Midbrain (tissue), 1 donor: ENCODE measurements around the gene ASZ1.
A peak's percentile ranks its signal among the peaks of the same experiment; 100 is the strongest.

ENCODE experiments used
- DNase-seq: peaks from one replicate; lab custom pipeline; 2025; lab: John Stamatoyannopoulos, UW

Gene ASZ1

GRCh38 chr7:117401293-117402002, 25.8 kb downstream of the ASZ1 start:
- DNase-seq = no peak

- peak; percentile 26 for DNase-seq
Measured at GRCh38 chr7:117399820-117400422, 27.4 kb downstream of the ASZ1 start.

GRCh38 chr7:117395743-117396142, 31.6 kb downstream of the ASZ1 start:
- no peak for DNase-seq

GRCh38 chr7:117393781-117394180, 33.5 kb downstream of the ASZ1 start:
- DNase-seq = no peak

GRCh38 chr7:117389871-117390270, 37.4 kb downstream of the ASZ1 start:
- DNase-seq = no peak

GRCh38 chr7:117386110-117386706, 41.1 kb downstream of the ASZ1 start:
- no peak for DNase-seq

- DNase-seq = peak; percentile 18
Measured at GRCh38 chr7:117385363-117386109, 41.8 kb downstream of the ASZ1 start.

GRCh38 chr7:117384688-117385362, 42.5 kb downstream of the ASZ1 start:
- DNase-seq = no peak

- no peak for DNase-seq
Measured at GRCh38 chr7:117383483-117384189, 43.7 kb downstream of the ASZ1 start.

GRCh38 chr7:117383046-117383445, 44.2 kb downstream of the ASZ1 start:
- no peak for DNase-seq

GRCh38 chr7:117381362-117381761, 45.9 kb downstream of the ASZ1 start:
- no peak for DNase-seq

GRCh38 chr7:117375380-117375779, 51.9 kb downstream of the ASZ1 start:
- DNase-seq = no peak

GRCh38 chr7:117372073-117372472, 55.2 kb downstream of the ASZ1 start:
- DNase-seq = no peak

GRCh38 chr7:117364339-117365080, 62.8 kb downstream of the ASZ1 start:
- DNase-seq = no peak

GRCh38 chr7:117362294-117362888, 64.9 kb downstream of the ASZ1 start:
- DNase-seq = no peak

- DNase-seq = peak; percentile 55
Measured at GRCh38 chr7:117350027-117350426, 77.3 kb downstream of the ASZ1 start.

GRCh38 chr7:117349570-117349969, 77.7 kb downstream of the ASZ1 start:
- DNase-seq = peak; percentile 28

- no peak for DNase-seq
Measured at GRCh38 chr7:117347962-117348672, 79.2 kb downstream of the ASZ1 start.

GRCh38 chr7:117347480-117347879, 79.8 kb downstream of the ASZ1 start:
- no peak for DNase-seq

GRCh38 chr7:117346161-117346560, 81.1 kb downstream of the ASZ1 start:
- no peak for DNase-seq
